ENCODE results near the gene SEMG1. TPM values are rescaled to one million over a fixed set of nuclear protein-coding genes. Genes with fewer than 3 reads are reported as not detected.

Gene SEMG1
- total RNA-seq, 3 donors from 2014 or later, result 1.8 TPM; not detected in 2

DNA sequence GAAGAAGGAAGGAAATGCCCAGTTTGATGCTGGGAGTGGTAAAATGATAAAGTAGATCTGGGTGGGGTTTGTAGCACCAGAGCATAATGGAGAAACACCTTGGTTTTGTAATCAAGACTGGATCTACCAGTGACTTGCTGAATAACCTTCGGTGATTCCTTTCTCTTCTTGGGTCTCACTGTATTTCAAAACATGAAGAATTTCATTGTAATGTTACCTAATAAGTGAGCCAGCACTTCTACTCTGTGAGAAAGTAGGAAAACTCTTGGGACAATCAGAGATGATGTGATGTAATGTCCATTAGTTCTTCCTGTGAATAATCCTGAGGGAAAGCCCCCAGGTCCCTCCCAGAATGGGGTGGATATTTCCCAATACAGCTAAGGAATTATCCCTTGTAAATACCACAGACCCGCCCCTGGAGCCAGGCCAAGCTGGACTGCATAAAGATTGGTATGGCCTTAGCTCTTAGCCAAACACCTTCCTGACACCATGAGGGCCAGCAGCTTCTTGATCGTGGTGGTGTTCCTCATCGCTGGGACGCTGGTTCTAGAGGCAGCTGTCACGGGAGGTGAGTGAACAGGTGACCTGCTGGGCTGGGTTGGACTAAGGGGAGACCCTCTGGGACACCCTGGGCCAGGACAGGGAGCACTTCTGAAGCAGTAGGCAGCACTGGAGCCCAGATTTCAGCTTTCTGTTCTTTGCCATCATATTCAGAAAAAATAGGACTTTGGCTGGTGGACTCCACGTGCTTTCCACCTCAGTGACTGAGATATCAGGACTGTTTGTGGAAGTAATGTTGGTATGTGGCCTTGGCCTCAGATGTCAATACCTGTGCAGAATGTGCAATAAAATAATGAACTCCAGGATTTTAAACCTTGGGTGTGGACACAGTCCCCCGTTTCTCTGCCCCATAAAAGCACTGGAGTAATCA lies 32.1 kb upstream of the SEMG1 start, which contains the start of gene PI3:
Gene PI3, plus strand, starts transcription at position 469 of the 931 bp plus-strand sequence. Its CDS starts 21 bp downstream, at position 490.
- TF ChIP-seq POLR2AphosphoS5 (IDR thresholded peaks at IDR 0.05) (no peak), POLR2A (IDR thresholded peaks at IDR 0.05) (no peak)
- peak; percentile 32 to 55 for DNase-seq (ENCODE audit: low spot score in 2 of 2)
- no peak within 1 kb of the TSS for H3K4me3 ChIP-seq
- no peaks in the 10 kb centered on the region for H3K9me3 ChIP-seq
- H3K36me3 ChIP-seq, result no peaks in the 10 kb centered on the region
- no peak within 1 kb of the TSS for H3K27ac ChIP-seq
- no peaks in the 10 kb centered on the region for H3K27me3 ChIP-seq
- intact Hi-C loops (cut with DNase I; ENCODE audit: low total_unique reads), result no loop called here
- H3K4me1 ChIP-seq, result no peaks in the 10 kb centered on the region

DNA sequence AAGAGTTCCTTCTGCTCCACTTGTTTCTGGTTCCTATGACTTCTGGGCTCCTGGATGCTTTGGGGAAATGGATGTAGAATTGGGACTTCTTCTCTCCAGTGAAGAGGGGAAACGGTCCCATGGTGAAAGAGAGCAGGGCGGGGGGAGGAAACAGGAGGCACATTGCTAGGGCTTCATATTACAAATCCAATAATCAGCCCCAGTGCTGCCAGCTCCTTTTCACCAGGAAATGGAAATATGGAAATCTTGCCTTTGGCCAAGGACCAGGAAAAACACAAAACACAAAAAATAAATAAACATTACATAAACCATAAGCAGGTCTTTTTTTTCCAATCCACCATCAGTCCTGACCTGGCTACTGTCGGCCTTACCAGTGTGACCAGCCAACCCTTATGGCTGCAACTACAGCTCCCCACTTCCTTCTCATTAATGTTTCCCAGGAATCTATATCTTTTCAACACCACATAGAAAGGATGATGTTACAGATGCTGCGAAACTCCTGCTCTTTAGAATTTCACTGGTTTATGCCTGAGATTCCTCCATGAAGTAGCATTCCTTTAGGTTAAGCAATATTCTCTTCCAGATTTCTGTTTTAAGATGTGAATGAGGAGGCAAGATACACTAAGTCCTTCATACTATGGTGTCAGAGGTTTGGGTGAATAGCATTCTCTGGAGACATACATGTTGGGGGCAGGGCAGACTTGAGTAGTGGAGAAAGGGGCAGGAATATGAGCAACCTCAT lies 30.1 kb upstream of the SEMG1 start:
- no peak overlapping the region for H3K27ac ChIP-seq
- intact Hi-C loops (cut with DNase I; ENCODE audit: low total_unique reads), result no loop called here
- no peaks in the 10 kb centered on the region for H3K27me3 ChIP-seq
- H3K4me3 ChIP-seq, result no peak overlapping the region
- TF ChIP-seq POLR2AphosphoS5 (IDR thresholded peaks at IDR 0.05) (no peak), POLR2A (IDR thresholded peaks at IDR 0.05) (no peak)
- TF ChIP-seq, protein P1, sequence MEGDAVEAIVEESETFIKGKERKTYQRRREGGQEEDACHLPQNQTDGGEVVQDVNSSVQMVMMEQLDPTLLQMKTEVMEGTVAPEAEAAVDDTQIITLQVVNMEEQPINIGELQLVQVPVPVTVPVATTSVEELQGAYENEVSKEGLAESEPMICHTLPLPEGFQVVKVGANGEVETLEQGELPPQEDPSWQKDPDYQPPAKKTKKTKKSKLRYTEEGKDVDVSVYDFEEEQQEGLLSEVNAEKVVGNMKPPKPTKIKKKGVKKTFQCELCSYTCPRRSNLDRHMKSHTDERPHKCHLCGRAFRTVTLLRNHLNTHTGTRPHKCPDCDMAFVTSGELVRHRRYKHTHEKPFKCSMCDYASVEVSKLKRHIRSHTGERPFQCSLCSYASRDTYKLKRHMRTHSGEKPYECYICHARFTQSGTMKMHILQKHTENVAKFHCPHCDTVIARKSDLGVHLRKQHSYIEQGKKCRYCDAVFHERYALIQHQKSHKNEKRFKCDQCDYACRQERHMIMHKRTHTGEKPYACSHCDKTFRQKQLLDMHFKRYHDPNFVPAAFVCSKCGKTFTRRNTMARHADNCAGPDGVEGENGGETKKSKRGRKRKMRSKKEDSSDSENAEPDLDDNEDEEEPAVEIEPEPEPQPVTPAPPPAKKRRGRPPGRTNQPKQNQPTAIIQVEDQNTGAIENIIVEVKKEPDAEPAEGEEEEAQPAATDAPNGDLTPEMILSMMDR (IDR thresholded peaks at IDR 0.05), result no peak
- H3K4me1 ChIP-seq, result no peaks in the 10 kb centered on the region
- H3K36me3 ChIP-seq, result no peaks in the 10 kb centered on the region
- H3K9me3 ChIP-seq, result no peaks in the 10 kb centered on the region
- DNase-seq (ENCODE audit: low spot score in 2 of 2), result no peak

DNA sequence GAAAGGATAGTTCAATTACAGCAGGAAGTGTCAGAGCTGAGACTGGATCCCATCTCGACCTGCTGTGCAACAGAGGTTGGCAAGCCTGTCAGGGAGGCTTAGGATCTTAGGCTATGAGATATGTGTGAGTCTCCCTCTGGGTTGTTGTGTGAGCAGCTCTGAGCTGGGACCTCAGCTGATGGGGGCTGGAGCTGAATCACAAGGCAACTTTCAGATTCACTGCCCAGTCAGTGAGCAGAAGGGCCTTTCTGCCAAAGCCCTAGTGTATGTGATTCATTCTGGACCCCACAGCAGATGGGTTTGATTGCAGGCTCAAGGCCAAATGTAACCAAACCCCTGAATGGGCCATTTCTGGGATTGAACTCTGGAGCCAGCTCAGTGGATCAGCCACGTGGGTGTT lies 27.7 kb upstream of the SEMG1 start:
- Histone ChIP-seq H3K27ac (no peak overlapping the region), H3K36me3 (no peaks in the 10 kb centered on the region), H3K4me1 (no peaks in the 10 kb centered on the region), H3K4me3 (no peak overlapping the region), H3K27me3 (no peaks in the 10 kb centered on the region), H3K9me3 (no peaks in the 10 kb centered on the region)
- DNase-seq (ENCODE audit: low spot score in 2 of 2), result no peak
- intact Hi-C loops (cut with DNase I; ENCODE audit: low total_unique reads), result no loop called here
- TF ChIP-seq POLR2AphosphoS5 (IDR thresholded peaks at IDR 0.05) (no peak), POLR2A (IDR thresholded peaks at IDR 0.05) (no peak)
- TF ChIP-seq, protein P1 (IDR thresholded peaks at IDR 0.05), result no peak

DNA sequence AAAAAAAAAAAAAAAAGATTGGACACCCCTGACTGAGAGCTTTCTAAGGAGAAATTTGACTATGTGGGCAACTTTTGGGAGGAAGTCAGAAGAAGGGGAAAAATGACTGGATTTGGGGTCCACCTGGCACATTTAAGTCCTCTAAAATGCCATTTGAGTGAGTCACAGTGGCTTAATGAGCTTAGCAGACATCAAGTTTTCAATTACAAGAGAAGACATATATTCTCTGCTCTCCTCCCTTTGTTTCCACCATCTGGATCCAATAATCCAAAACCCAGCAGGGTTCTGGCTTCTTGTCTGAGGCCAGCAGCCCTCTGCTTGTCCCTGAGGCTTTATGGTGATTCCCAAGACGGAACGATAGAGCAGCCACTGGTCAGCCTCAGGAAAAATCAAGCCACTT lies 25.2 kb upstream of the SEMG1 start:
- TF ChIP-seq POLR2A (IDR thresholded peaks at IDR 0.05), result no peak
- TF ChIP-seq, protein P1 (IDR thresholded peaks at IDR 0.05), result no peak
- no peak for TF ChIP-seq POLR2AphosphoS5 (IDR thresholded peaks at IDR 0.05)
- Histone ChIP-seq H3K4me3 (no peak overlapping the region), H3K27ac (no peak overlapping the region), H3K36me3 (no peaks in the 10 kb centered on the region), H3K9me3 (no peaks in the 10 kb centered on the region), H3K4me1 (no peaks in the 10 kb centered on the region), H3K27me3 (no peaks in the 10 kb centered on the region)
- DNase-seq (ENCODE audit: low spot score in 2 of 2), result no peak
- intact Hi-C loops (cut with DNase I; ENCODE audit: low total_unique reads), result no loop called here

DNA sequence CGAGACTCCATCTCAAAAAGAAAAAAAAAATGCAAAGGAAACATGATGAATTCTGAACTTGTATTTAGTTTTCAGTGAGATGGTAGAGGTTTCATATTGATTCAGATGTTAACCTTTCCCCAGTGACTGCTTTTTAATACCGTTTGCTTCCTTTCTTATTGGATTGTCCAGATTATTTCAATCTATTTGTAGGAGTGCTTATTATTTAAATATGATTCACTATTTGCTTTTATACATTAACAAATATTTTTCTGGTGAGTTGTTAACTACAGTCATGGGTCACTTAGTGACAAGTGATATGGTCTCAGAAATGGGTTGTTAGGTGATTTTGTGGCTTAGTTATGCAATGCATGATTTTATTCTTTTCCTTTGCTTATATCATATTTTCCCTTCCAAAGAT lies 23.7 kb upstream of the SEMG1 start:
- H3K27me3 ChIP-seq, result no peaks in the 10 kb centered on the region
- H3K4me1 ChIP-seq, result no peaks in the 10 kb centered on the region
- no peak overlapping the region for H3K4me3 ChIP-seq
- no peaks in the 10 kb centered on the region for H3K36me3 ChIP-seq
- DNase-seq (ENCODE audit: low spot score in 2 of 2), result no peak
- H3K27ac ChIP-seq, result no peak overlapping the region
- no peaks in the 10 kb centered on the region for H3K9me3 ChIP-seq
- no peak for TF ChIP-seq POLR2AphosphoS5 (IDR thresholded peaks at IDR 0.05)
- no peak for TF ChIP-seq POLR2A (IDR thresholded peaks at IDR 0.05)
- TF ChIP-seq, protein P1 (IDR thresholded peaks at IDR 0.05), result no peak
- intact Hi-C loops (cut with DNase I; ENCODE audit: low total_unique reads), result no loop called here
